Left colon (tissue), 2 donors: ENCODE measurements around the gene DACH1. TPM values are rescaled to one million over a fixed set of nuclear protein-coding genes. Genes with fewer than 3 reads are reported as not detected.
"Not testable (repeated sequence)": the region's sequence is repeated elsewhere in the genome, so short reads cannot be mapped to it uniquely, and the experiment has no call there.

ENCODE experiments used
- ATAC-seq: fragments of 200-7000 bp; cut with Tn5 transposase; one replicate; pipeline ENCODE4 v1.9.1; 2020; ENCODE audit warnings: mild to moderate bottlenecking, moderate library complexity
- DNase-seq, 2 donors: peaks; one replicate each; pipeline ENCODE4 v3.0.0-alpha.2; 2020
- intact Hi-C, 2 donors: fragments of 100-400 bp; cut with DNase I in 1 of 2; cut with micrococcal nuclease in 1 of 2; formaldehyde crosslinking; loops; one replicate each; pipeline versions ENCODE4 v1.11.2 to v1.14.0; 2022; cut with DNase I, micrococcal nuclease
- total RNA-seq, 2 donors: library from RNA; stranded (reverse); fragmentation: NEBNext Ultra II Directional; extraction: Animal tissue kit (Norgen Biotek cat#: 25700); gene quantifications; one replicate each; pipeline ENCODE4 v1.2.1, GENCODE V29; 2021
- donor health status: DM: no; HTN: no; CAD: no.
- donor health status: DM: yes; HTN: yes; CAD: no.

The DACH1 gene
- total RNA-seq, 2 donors from 2014 or later = 5.3 to 5.4 TPM

GRCh38 chr13:71842003-71842402 lies 25.0 kb downstream of the DACH1 start:
- peak in 1 of 2 donors; percentile 14 for DNase-seq
- ATAC-seq = peak; percentile 77
- intact Hi-C loops = no loop called here

DNA sequence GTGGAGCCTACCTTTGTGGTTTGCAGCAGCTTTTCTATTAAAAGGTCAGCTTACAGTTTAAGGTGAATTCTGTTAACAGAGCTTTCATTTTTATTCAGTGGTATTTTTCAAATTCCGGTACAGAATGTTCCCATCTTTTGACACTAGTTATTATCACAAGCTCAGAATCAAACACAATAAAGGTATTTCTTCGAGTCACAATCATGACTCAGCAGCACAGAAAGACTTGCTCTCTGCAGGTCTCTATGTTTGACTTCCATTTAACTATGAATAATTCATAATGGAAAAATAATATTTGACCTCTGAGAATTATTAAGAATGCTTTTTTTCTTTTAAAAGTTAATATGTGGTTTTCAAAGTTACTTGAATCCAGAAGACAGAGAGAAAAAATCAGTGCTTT lies 28.2 kb downstream of the DACH1 start:
- ATAC-seq (no peak), DNase-seq (no peak)
- intact Hi-C loops = no loop called here

DNA sequence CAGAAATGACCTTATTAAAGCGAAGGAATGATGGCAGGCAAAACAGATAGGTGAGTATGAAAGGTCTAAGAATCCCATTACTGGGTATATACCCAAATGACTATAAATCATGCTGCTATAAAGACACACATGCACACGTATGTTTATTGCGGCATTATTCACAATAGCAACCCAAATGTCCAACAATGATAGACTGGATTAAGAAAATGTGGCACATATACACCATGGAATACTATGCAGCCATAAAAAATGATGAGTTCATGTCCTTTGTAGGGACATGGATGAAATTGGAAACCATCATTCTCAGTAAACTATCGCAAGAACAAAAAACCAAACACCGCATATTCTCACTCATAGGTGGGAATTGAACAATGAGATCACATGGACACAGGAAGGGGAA lies 29.4 kb downstream of the DACH1 start:
- ATAC-seq, intact Hi-C loops, DNase-seq: not testable (repeated sequence)

DNA sequence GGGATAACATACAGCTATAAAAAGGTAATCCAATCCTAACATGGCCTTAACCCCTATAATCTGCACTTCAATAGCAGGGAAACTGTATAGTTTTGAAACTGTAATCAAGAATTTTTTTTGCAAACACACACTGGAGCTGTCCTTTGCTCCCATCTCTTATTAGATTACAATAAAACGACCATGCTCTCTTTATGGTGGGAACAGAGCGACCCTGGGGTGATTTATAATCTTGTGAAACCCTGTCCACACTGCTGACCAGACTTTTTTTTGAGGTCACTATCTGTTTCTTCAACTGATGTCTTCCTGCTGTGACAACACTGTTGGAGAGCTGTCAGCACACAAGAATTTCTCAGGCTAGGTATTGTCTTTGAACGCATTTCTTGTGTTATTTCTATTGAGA lies 35.3 kb downstream of the DACH1 start:
- ATAC-seq = no peak
- intact Hi-C loops = no loop called here
- DNase-seq = no peak

GRCh38 chr13:71830736-71831135 lies 36.3 kb downstream of the DACH1 start:
- DNase-seq = no peak
- no peak for ATAC-seq
- intact Hi-C loops = no loop called here

DNA sequence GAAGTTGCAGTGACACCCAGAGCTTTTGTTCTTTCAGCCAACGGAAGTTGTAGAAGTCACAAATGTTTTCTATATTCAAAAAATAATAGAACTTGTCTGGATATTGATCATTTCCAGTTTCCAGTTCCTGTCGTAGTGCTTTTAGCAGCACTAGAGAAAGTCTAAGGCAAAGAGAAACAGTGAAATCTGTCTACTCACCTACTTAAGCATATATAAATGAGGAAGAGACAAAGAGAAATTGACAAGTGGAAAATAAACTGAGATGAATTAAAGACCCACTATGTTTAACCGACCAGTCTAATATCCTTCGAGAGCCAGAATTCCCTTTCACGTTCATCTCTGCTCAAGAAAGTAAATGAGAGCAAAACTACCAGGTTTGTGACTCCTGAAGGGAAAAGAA lies 36.7 kb downstream of the DACH1 start:
- no peak for ATAC-seq
- no peak for DNase-seq
- intact Hi-C loops = no loop called here

GRCh38 chr13:71829547-71829946 lies 37.5 kb downstream of the DACH1 start:
- DNase-seq (no peak), ATAC-seq (no peak)
- intact Hi-C loops = no loop called here

DNA sequence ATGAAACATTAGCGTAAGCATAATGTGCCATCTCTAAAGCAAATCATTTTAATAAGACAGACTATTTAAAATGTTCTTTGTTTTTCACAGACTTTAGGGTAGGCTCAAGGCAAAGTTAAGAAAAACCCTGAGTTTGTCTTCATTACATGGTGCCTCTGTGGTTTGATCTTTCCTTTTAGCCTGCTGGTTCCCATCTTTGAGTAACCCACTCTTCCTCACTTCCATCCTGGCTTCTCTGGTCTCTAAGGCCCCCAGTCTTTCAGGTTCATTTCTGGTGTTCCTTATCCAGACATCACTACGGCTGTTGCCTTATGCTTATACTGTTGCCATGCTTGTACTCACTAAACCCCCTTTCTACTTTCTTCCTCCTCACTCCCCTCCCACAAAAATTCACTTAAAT lies 38.4 kb downstream of the DACH1 start:
- ATAC-seq (no peak), DNase-seq (no peak)
- intact Hi-C loops = no loop called here

DNA sequence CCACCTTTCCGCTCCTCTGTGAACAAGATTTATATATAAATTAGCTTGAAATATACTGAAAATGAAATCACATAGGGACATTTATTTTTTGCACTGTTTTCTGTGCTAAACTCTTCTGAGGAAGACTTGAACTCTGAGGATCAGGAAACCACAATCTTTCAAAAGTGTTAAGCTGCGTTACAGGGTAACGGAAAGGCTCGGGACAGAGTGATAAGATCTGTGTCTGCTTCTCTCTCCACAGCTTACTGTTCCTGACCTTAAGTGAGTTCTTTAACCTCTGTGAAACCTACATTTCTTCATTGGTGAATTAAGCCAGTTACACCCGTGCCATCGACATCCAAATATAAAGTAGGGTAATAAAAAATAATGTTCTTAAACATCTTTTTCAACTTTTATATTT lies 38.9 kb downstream of the DACH1 start:
- intact Hi-C loops = no loop called here
- no peak for ATAC-seq
- no peak for DNase-seq

DNA sequence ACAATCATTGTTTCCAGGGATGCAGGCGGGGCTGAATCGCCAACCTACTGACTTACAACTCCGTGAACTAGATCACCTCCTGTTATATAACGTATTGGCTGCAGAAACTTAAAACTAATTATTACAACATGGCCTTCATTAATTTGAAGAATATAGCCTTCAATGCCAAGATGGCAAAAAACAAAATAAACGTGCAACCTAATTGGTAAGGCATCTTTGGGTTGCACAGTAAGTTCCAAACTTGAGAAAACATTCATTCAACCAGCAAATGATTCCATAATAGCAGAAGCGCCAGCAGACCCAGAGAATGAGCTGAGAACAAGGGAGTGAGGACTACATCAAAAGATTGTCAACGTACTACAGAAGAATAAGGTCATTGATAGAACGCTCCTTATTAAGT lies 39.8 kb downstream of the DACH1 start:
- intact Hi-C loops = no loop called here
- ATAC-seq (no peak), DNase-seq (no peak)

DNA sequence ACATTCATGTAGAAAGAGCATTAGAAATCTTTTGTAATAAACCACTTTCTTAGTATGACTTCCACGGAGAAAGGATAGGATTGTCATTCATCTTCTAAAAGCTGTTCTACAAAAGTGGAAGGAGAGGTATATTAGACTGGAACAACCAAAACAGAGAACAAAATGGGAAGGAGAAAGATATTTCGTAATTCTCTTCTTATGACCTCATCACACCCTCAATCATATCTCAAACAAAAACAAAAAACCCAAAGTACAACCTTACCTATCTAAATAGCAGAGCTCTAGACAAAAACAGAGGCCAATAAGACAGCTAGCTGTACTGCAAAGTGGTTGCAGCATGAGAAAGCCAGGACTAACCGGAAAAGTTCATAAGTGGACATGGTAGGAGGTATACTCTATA lies 46.3 kb downstream of the DACH1 start:
- ATAC-seq (no peak), DNase-seq (no peak)
- intact Hi-C loops = no loop called here

DNA sequence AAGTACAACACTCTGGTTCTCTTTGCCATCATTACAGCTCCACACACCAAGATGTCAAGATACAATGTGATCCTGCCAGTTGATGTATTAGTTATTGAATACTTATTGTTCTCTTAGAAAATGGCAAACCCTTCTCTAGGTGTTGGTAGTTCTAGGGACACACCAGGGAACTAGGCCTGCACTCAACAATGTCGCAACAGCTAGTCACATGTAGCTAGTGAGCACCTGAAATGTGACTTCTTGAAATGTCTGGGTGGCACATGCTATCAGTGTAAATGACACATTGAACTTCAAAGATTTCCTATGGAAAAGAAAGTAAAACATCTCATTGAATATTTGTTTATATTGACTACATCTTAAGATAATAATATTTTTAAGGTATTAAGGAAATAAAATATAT lies 49.7 kb downstream of the DACH1 start:
- ATAC-seq (no peak), DNase-seq (no peak)
- intact Hi-C loops = no loop called here

DNA sequence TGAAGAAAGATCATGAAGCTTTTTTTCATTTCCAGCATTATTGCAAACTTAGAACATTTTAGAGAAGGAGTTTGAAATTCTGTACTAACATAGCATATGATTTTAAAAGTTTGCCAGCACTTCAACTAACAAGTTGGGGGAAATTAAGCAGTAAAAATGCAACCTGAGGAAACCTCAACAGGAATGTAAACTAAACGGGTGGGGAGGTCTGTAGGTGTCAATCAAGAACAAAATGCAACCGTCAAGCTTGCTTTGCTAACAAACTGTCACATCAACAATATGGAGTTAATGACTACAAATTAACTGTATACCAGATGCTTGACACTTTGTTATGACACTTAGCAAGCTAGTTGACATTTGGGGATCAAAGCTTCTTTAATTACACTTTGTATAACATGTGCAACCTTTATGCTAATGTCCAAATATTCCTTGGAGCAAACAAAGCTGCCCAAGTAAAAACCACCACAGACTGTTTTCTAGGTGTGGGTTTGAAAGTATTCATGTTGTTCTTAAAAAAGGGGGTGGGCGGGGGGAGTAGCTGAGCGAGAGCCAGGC lies 52.1 kb downstream of the DACH1 start:
- intact Hi-C loops = no loop called here
- no peak for DNase-seq
- ATAC-seq = no peak

DNA sequence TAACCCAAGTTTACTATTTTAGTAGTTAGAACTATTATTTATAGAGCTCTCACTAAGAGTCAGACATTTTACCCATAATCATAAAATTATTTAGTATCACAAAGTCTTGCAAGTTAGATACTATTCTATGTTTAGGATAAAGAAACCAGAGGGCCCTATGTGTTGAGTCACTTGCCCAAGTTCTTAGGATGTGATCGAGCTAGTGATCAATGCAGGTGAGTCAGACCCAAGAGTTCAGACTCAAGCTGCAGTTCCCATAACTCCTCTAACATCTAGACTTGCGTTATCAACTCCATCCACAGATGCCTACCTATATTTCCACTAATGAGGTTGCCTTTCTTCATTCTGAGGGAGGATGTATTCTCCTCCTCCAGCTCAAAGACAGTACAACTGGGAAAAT lies 53.8 kb downstream of the DACH1 start:
- no peak for DNase-seq
- intact Hi-C loops = no loop called here
- ATAC-seq = no peak

GRCh38 chr13:71811344-71811743 lies 55.7 kb downstream of the DACH1 start:
- DNase-seq = no peak
- ATAC-seq = no peak
- intact Hi-C loops = no loop called here

GRCh38 chr13:71808708-71809107 lies 58.3 kb downstream of the DACH1 start:
- DNase-seq = no peak
- intact Hi-C loops = no loop called here
- no peak for ATAC-seq

DNA sequence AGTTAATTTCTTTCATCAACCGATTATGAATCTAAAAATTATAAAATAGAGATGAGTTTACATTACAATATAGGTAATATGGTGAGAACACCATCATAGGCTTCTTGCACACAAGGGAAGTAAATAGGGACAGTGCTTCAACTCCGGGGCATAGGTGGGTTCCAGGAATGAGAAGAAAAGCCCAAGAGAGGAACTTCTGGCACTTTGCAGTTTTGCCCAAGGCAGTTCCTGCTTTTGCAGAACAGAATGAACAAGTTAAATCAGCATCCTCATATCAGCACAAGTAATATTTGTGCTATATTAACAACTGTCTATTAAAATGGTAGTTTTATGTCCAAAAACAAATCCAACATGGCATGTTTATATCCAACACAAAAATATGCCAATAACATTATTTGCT lies 60.1 kb downstream of the DACH1 start:
- intact Hi-C loops = no loop called here
- ATAC-seq = no peak
- no peak for DNase-seq

- intact Hi-C loops = no loop called here
- no peak for DNase-seq
- no peak for ATAC-seq
These were observed 63.9 kb downstream of the DACH1 start for GRCh38 chr13:71803066-71803465.

DNA sequence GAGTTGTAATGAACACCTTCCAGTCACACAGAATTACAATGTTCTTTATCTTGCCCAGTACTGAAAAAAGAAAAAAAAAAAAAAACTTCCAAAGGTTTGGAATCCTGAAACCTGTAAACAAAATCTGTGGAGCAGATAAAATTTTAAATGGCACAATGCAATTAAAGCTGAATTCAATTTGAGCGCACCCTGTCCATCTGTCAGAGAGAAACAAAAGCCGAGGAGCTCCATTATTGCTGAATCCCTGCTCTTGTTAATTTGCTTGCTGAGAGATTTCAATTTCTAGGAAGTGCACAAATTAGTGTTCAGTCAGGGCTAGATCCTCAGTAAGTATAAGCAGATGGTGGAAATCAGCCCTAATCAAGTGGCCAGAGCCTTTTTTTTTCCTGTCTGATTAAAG lies 65.2 kb downstream of the DACH1 start:
- no peak for ATAC-seq
- no peak for DNase-seq
- intact Hi-C loops = no loop called here

GRCh38 chr13:71801165-71801760 lies 65.7 kb downstream of the DACH1 start:
- ATAC-seq (no peak), DNase-seq (no peak)
- intact Hi-C loops = no loop called here

DNA sequence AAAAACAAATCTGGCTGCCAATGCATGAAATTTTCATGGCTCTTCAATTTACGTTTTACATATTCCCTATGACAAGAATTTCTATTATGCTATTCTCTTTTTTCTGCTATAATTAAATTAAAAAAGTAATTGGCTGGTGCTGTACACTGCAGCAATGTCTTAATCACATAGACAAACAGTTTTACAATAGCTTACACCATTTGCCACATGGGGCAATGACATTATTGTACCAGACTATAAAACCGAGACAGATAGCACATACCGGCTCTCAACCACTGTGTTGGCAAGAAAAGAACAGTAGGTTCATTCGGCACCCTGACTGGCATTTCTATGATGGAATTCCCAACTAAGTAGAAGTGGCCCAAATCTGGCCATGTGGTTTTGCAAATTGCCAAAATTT lies 67.7 kb downstream of the DACH1 start:
- intact Hi-C loops = no loop called here
- ATAC-seq = peak; percentile 98
- DNase-seq = no peak
